HepG2 (cell line): Measurements from ENCODE around the gene EXOC3L2.

Source experiments
- CTCF ChIP-seq: sonication (generic); formaldehyde crosslinking; IDR thresholded peaks from 2 replicates; pipeline ENCODE4 v1.5.0; 2020; ENCODE audit warnings: mild to moderate bottlenecking, missing genetic modification reagents, moderate library complexity
- MAX ChIP-seq: IDR thresholded peaks from 2 replicates; pipeline ENCODE4 v1.6.1; 2012; ENCODE audit warnings: inconsistent platforms
- MTA1 ChIP-seq: sonication (generic); formaldehyde crosslinking; IDR thresholded peaks from 2 replicates; pipeline ENCODE4 v1.4.0; 2020; ENCODE audit warnings: missing genetic modification reagents, mild to moderate bottlenecking, borderline replicate concordance
- POLR2A ChIP-seq, 2 experiments: IDR thresholded peaks; 2 replicates each; pipeline ENCODE4 v1.6.1; 2011; ENCODE audit warnings: low read depth in 2 of 2, low read length in 2 of 2, mild to moderate bottlenecking in 1 of 2, moderate library complexity in 1 of 2; ENCODE audit not compliant: insufficient read depth in 1 of 2
- RBM22 ChIP-seq: fragments of 200-400 bp; formaldehyde crosslinking; optimal IDR thresholded peaks from 2 replicates; pipeline ENCODE3; 2017; ENCODE audit warnings: mild to moderate bottlenecking, low read length, moderate library complexity
- STAT6 ChIP-seq: sonication (generic); formaldehyde crosslinking; IDR thresholded peaks from 2 replicates; pipeline ENCODE4 v1.4.0; 2020; ENCODE audit warnings: missing genetic modification reagents, mild to moderate bottlenecking, borderline replicate concordance

- TF ChIP-seq RBM22 (no peak), POLR2A (IDR thresholded peaks at IDR 0.05; ENCODE audit: insufficient read depth in 1 of 2, low read depth in 2 of 2, low read length in 2 of 2) (no peak), STAT6 (no peak), MAX (no peak), MTA1 (CRISPR knock-in tag) (no peak), CTCF (no peak)
Observed at GRCh38 chr19:45224645-45225044, 20.6 kb downstream of the EXOC3L2 start.
